ENCODE measurements around the gene METTL15.
"Not testable (repeated sequence)": the region's sequence is repeated elsewhere in the genome, so short reads cannot be mapped to it uniquely, and the experiment has no call there.

METTL15 gene

DNA sequence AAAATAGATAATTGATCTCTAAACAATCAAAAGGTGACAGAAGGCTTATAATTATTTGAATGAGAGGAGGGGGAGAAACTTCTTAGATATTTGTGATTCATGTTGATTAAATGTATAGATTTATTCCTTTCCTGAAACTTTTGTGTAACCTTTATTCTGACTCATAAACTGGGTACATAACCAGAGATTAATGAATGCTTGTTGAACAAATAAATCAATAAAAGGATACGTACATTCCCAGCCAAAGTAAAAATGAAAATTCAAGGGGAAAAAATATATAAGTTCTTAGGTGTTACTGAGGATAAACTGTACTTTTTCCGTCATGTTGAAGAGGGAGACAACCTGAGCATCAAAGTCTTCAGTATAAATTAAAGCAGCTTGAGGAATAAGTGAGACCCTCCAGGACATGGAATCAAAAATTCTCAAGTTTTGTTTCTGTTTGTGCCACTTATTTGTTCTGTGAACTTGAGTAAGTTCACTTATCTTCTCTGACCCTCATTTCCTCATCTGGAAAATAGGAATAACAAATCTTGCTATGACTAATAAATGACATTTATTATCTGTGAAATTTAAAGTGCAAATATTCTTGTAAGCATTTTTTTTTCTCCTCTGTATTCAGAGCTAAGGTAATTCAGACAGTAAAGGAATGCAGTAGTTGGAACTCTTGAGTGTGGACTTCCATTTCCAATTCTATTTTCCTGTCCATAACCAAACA lies 195.4 kb downstream of the METTL15 start:
- no peak for DNase-seq

- no peak for DNase-seq
These were observed 207.3 kb downstream of the METTL15 start for GRCh38 chr11:28315440-28315839.

- no peak for DNase-seq
These were observed 210.7 kb downstream of the METTL15 start for GRCh38 chr11:28318871-28319270.

DNA sequence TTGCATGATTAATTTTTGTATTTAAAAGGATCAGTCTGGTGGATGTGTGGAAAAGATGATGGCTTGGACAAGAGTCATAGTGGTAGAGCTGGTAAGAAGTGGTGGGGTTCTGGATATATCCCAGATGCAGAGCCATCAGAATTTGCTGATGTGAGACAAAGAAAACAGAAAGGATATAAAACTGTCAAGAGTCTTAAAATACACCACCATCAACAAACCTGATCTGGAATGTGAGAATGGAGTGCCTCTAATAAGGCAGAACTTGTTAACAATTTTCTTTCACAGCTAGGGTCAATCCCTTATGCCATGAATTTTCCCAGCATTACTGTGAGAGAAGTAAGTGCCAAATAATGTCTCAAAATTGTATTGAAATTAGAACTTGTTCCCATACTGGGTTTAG lies 215.4 kb downstream of the METTL15 start:
- DNase-seq, result no peak

DNA sequence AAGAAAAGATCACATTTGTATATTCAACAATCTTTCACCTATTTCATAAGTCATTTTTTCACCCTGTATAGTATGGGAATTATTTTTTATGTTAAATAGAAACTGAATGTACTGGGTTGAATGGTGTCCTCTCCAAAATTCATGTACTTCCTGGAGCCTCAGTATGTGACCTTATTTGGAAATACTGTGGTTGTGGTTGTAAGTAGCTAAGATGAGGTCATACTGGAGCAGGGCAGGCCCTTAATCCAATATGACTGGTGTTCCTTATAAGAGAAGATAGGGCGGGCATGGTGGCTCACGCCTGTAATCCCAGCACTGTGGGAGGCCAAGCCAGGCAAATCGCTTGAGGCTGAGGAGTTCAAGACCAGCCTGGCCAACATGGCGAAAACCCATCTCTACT lies 224.2 kb downstream of the METTL15 start:
- DNase-seq, result not testable (repeated sequence)

DNA sequence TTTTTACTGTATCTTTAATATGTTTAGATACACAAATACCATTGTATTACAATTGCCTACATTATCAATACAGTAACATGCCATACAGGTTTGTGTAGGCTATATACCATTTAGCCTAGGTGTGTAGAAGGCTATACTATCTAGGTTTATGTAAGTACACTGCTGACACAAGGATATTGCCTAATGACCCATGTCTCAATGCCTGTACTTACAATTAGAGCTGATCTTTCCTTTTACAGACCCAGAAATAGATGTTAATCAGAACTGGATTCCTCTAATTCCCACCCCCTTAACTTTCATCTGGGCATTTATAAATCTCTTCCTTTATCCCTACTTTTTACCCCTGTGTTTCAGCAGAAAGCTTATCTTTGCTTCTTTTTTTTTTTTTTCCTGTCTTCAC lies 229.5 kb downstream of the METTL15 start:
- DNase-seq, result no peak

DNA sequence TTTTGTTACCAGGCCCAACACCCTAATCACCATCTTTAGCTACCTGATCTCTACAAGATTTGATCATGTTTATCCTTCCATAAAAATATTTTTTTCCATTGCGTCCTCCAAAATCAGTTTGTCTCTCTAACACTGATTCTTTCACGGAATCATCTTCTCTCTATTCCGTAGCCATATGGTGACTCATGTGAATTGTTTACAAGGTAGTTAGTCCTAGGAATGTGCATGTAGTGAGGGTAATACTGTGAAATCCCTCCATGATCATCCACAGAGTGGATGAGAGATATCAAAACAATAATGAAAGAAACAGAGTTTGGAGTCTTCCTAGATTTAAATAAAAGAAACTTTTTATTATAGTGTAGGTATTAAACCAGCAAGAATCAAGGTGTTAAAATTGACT lies 230.2 kb downstream of the METTL15 start:
- DNase-seq, result no peak

DNA sequence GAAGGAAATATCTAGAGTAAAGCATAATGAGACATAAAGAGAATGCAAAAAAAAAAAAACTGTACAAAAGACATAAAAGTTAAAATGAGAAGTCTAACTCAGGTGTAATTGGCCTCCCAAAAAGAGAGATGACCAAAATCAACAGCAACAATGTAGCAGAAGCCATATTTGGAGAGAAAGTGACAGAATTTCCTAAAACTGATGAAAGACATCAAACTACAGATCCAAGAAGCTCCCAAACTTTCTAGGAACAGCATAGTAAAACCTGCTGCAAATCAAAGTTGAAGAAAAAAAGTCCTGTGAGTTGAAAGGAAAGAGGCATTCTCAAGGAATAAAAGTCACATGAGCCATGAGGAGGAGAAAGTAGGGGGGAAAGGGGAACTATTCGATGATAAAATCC lies 231.3 kb downstream of the METTL15 start:
- DNase-seq, result no peak

DNA sequence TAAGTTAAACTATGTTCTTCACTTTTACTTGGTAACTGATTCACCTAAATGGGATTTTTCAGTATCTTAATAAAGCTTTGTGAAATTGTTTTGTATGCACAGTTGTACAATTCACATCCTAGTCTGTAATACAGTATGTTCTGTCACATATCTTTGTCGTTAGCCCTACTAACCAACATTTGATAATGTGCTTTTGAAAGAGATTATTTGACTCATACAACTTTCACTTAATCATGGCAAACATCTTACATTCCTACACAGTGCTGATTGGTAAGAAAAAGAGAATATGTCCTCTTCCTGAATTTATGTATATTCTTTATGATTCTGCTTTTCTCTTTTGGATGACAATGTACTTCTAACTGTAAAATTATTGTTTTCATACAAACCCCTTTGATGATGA lies 234.5 kb downstream of the METTL15 start:
- DNase-seq, result no peak

DNA sequence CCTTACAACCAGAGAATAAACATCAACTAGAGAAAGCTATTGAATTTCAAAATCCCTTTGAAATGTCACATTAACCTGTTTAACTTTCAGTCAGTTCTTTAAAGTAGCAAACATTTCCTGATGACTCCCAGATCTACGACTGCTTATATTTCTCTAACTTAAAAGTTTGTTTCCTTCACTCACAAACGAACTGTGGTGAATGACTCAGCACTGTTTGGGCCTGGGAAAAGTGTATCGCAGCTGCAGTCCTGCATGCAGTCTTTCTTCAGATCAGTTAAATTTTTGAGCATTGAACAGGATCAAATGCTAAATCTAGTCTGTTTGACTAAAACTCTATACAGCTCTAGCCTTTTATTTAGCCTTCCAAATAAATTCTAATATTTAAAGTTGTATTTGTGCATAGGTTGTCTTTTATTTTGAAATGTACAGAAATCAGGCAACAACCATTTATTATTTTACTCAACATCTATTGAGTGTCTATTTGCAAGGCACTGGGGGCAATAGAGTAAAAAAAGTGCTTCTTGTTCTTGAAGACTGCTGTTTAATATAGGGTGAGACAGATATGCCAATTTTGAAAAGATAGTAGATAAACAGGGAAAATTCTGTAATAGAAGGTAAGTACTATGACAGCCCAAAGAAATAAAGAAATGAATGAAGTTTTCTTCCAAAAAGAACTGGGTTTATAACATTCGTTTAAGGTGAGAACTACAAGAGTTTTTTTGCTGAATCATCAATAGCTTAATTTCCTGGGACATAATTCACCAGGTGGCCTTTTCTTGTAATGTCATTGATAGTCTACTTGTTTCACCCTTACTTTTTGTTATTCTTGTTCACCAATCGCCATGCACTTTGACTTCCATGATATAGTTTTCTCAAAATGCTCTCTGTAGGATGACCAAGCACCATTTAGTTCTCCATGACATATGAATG lies 235.4 kb downstream of the METTL15 start:
- no peak for DNase-seq

- no peak for DNase-seq
These were observed 238.0 kb downstream of the METTL15 start for GRCh38 chr11:28346209-28346608.

DNA sequence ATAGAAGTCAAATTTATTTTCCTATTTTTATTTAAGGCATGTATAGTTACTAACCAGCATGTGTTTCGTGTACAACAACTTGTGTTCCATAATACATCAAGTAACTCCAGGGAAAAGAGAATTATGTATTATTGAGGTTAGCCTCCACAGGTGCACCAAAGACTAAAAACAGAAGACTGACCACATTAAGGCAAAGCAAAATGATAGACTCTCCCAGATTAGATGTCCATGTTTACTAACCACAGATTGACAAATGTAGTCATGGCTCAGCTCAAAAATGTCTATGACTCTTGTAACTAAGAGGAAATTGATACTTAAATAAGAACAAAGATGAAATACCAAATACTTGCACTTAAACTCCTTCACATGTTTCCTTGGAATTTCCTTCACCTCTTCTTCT lies 238.5 kb downstream of the METTL15 start:
- DNase-seq, result no peak

- no peak for DNase-seq
These were observed 239.2 kb downstream of the METTL15 start for GRCh38 chr11:28347371-28347770.

DNA sequence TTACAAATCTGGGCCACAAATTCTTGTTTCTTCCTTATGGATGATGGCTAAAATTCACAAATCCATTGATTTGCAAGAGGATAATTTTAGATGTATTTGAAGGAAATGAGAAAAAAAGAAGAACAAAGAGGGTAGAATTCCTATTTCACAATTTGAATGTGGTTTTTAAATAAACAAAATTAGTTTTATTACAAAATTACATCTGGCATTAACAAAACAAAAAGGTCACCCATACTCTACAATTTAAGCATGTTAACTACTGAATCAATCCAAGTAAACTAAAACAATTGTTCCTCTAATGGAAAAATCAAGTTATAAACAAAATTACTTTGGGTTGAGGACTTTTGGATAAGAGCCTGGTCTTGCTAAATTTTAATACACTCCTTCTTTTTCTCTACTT lies 242.0 kb downstream of the METTL15 start:
- no peak for DNase-seq

- no peak for DNase-seq
These were observed 245.8 kb downstream of the METTL15 start for GRCh38 chr11:28353991-28354390.

DNA sequence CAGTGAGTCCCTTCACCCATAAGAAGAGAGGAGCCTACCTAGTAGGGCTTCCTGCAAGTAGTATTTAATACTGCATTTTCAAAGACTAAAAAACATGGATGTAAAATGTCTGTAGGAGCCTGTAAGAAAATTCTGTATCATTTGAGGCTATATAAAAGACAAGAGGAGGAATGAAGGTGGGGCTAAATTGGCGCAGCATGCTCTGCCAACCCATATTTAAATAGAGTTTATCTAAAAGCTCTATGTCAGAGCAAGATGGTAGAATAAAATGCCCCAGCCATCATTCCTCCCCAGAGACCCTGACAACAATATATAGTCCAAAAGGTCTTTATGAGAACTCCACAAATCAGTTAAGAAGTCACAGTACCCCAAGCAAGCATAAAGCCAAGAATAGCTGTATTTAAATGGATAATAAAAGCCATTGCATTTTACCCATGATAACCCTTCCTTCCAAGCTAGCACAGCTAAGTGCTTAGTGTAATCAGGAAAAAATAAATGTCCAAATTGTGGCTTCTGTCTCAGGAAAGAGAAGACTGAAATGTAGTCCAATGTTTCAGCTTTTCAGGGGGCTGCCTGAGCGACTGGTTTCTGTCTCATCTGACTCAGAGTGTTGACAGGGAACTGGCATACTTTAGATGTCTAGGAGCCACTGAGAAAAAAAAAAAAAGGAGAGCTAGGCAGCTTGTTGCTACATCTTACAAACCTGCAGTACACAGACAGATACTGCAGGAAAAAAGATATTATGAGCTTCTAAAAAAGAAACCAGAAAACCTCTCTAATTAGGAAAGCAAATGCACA lies 258.6 kb downstream of the METTL15 start:
- DNase-seq, result no peak

- DNase-seq, result not testable (repeated sequence)
These were observed 269.9 kb downstream of the METTL15 start for GRCh38 chr11:28378095-28378494.
